Dedifferentiated amniotic fluid mesenchymal stem cell (primary cell): Measurements from ENCODE around the gene PLEKHA1.
A peak's percentile ranks its signal among the peaks of the same experiment; 100 is the strongest.

Experiments used
- DNase-seq: peaks from one replicate; pipeline ENCODE4 v3.0.0-alpha.2; 2016; ENCODE audit errors: extremely low spot score

PLEKHA1 gene

DNA sequence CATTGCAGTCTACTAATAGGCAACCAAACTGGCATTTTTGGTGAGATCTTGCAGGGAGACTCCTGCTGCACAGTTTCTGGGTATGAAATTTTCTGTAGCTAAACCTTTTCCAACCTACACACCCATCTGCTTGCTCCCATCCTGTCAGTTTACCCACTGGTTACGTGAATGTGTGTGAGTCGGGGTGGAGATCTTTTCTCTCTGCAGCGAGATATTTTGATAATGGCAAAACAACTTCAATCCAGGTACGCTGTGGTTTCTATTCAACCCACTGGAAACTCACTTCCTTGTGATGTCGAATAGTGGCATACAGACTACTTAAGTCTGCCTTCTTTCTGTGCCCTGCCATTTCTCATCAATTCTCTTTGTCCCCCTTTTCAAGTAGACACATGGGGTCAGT, 4.5 kb downstream of the PLEKHA1 start:
- no peak for DNase-seq

DNA sequence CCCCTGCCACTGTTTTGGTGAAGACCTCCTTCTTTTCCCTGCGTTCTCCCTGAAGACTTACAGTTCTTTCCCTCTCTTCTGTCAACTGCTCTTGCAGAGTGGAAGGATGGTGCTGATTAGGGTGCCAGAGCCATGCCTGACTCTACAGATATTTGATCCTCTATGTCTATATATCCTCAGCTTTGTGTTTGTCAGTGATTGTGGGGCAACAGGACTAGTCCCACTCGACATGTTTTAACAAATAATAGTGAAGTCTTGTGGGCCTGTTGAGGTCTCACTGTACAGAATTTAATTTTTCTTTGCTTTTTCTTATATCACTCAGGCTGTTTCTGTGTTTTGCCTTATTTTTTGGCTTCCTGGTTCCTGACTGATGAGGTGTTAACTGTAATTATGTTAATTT, 5.0 kb downstream of the PLEKHA1 start:
- DNase-seq, result no peak

DNA sequence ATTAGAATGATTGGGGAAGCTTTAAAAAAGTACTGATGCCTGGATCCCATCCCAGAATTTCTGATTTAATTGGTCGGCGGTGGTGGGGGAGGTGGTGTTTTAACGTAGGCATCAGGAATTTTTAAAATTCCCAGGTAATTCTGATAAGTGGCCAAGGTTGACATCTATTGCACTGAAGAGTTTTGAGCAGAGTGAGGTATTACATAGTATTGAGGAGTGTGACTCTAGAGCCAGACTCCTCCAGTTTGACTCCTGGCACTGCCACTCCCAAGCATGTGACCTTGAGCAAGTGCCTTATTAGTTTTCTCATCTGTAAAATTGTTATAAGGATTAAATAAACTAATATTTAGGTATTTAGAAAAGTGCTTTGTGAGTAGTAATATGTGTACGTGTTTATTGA, 6.2 kb downstream of the PLEKHA1 start:
- no peak for DNase-seq

DNA sequence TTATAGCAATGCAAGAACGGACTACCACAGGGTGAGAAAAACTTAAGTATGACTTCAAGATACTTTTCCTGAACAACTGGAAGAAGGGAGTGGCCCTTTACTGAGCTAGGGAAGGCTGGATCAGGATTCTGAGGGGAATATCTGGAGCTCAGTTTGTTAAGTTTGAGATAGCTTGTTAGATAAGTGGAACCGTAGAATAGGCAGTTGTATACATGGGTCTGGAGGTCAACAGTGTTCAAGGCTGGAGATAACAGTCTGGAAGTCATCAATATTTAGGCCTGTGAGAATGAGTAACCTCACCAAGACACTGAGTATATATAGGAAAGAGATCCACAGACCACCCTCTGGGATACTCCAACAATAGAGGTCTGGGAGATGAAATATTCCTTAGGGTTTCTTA, 7.2 kb downstream of the PLEKHA1 start:
- DNase-seq, result no peak

DNA sequence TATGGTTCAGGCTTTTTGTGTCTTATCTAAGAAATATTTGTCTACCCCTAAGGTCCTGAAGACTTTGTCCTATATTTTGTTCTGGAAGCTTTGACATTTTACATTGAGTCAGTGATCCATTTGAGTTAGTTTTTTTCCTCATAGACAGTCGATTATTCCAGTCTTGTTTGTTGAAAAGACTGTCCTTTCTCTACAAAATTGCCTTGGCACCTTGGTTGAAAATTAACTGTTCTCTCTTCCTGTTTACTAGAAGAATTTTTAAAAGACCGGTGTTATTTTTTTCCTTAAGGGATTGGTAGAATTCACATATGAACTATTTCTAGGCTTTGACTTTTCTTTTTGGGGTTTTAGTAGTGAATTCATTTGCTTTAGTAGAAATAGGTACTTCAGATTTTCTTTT, 12.0 kb downstream of the PLEKHA1 start:
- no peak for DNase-seq

DNA sequence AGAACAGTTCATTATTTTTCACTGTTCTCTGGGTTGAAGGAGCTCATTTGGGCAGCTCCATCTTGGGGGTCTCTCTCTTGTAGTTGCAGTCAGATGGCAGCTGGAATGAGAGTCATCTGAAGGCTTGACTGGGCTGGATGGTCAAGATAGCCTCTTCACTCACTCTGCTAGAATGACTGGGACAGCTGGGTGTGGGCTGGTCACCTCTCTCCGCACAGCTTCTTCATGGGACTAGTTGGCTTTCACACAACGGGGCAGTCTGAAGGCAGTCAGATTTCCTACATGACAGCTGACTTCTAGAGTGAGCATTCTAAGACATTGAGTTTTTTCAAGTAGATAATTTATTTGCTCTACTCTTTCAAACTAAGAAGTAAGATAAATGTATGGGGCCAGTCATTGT, 13.1 kb downstream of the PLEKHA1 start:
- no peak for DNase-seq

DNA sequence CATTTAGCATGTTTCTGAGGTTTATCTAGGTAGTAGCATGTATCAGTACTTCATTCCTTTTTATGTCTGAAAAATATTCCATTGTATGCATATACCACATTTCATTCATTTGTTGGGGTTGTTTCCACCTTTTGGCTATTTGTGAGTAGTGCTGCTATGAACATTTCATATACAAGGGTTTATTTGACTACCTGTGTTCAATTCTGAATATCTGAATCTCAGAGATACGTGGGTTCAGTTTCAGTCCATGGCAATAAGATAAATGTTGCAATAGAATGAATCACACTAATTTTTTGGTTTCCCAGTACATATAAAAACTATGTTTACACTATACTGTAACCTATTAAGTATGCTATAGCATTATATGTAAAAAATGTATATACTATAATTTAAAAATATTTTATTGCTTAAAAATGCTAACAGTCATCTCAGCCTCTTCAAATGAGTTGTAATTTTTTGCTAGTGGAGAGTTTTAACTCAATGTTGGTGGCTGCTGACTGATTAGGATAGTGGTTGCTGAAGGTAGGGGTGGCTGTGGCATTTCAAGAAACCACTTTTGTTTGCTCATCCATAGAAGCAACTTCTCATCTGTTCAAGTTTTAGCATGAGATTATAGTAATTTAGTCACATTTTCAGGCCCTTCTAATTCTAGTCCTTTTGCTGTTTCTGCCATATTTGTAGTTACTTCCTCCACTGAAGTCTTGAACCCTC, 13.9 kb downstream of the PLEKHA1 start:
- DNase-seq, result no peak

DNA sequence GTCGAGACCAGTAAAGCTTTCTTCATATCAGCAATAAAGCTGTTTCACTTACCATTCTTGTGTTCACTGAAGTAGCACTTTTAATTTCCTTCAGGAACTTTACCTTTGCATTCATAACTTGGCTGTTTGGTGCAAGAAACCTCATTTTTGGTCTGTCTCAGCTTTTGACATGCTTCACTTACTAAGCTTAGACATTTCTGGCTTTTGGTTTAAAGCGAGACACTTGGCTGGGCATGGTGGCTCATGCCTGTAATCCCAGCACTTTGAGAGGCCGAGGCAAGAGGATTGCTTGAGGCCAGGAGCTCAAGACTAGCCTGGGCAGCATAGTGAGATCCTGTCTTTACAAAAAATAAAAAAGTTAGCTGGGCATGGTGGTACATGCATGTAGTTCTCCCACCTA, 15.8 kb downstream of the PLEKHA1 start:
- DNase-seq, result no peak

DNA sequence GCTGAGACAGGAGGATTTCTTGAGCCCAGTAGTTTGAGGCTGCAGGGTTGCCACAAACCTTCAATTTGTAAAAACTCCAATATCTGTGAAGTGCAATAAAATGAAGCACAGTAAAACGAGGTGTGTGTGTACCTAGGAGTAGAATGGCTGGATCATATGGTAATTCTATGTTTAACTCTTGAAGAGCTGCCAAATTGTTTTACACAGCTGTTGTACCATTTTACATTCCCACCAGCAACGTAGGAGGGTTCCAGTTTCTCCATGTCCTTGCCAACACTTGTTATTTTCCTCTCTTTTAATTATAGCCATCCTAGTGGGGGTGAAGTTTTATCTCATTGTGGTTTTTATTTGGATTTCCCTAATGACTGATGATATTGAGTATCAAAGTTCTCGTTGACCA, 16.2 kb downstream of the PLEKHA1 start:
- DNase-seq, result no peak

DNA sequence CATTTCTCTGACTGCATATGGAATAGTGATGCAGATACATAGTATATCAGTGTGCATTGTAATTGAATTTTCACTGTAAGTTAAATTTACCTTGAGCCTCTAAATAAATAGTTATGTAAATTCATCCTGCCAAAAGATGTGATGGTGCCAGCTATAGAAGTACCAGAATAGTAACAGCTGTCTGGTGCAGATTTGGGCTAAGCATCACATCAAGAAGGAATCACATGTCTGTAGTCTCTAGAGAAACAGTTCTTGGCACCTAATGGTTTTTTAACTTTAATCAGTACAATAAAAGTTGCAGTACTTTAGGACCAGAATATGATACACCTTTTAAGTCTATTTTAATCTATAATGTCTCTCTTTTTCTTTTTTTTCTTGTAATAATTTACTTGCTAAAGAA, 17.4 kb downstream of the PLEKHA1 start:
- DNase-seq, result no peak

DNA sequence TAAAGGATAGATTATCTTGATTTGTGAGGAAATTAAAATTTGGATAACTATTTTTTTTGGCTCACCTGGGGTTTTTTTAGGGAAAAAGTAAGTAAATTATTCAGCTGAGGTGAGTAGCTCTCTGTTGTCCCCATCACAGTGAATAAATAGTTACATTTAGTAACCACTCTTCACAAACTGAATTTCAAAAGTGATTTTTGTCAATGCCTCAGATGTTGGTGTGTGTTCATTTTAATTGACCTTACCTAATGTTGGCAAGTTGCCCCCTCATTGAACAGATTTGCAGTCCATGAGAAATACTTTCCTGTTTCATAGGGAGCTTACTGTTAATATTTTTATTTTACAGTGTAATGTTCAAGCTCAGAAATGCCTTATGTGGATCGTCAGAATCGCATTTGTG, 18.3 kb downstream of the PLEKHA1 start:
- DNase-seq, result no peak

DNA sequence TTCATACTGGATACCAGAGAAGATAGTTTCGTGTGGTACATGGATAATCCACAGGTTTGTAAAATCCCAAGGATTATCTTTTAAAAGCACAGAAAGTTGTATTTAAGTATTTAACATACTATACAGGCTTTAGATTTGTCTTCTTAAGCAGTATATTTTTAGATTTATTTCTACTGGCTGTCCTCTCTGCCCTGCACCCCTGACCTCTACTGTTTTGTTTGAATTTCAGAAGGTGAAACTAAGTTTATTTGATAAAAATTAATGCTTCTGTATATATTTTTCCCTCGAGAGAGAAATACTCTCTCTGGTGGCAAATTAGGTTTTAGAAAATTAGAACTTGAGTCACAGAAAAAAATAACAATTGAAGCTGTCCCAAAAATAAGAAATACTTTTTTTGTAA, 18.8 kb downstream of the PLEKHA1 start:
- DNase-seq, result no peak

DNA sequence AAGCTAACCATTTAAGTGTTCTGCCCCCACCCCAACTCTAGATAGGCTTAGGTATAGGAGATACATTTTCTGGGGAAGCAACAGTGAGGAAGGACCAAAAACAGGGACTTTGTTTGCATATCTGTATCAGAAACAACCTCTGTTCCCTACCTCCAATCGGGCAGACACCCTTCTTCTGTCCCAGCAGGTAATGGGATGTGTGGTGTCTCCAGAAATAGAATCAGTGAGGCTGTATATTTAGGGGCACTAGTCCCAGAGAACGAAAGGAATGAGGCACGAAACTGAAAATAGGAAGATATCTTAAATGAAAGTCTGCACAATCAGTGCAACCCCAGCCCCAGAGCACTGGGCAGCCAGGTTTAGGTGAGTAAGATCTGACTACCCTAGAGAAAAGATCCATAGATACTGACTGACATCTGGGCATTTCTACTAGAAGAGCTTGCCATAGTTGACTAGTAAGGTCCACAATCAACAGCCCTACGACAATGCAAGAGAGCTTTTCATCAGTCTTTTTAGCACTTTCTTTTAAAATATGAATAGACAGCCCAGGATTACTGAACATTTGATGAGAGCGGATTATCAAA, 28.1 kb downstream of the PLEKHA1 start:
- DNase-seq, result no peak

DNA sequence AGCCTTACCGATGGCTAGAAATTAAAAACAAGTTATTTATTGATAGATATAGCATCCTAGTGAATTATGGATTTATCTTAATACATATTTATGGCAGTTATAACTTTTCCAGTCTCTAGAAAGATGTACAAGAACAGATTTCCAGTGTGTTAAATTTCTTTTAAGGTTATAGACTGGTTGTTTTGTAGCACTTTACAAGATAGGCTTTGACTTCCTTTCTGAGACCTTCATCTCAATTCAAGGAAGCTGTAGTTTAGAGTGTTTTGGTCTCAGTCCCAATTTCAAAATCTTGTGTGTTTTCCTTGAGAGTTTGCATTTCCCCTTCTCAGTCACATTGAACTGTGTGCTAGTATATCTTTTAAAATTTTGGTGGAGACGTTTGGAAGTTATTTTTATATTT, 30.1 kb downstream of the PLEKHA1 start:
- DNase-seq, result no peak

DNA sequence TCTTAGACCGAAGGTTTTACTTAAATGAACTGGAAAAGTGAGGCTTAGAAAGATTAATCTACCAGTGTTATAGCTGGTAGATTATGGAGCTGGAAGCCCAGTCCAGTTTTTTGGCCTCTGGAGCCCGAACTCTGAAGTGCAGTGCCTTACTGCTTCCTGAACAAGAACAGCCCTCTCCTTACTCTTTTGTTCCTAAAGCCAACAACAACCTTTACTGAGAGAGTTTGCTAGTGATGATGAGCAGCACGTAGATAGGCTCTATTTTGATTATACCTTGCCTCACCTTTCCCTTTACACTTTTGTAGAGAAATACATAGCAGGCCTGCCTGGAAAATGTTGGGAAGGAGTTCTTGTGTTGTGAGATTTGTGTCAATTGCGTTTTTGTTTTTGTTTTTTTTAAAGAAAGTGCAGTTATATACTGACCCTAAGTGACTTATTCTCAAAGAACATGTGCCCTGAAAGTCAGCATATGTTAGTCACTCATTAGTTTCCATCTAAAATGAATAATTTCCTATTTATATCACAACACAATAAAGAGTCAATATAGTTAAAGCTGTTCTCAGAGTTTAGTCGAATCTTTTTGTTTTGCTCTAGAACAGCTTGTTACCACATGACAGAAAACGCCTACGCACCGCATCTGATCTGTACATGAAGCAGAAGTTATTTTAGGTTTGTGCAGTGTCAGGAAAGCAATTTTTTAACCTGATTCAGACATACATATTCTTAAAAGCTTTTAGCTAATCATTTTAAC, 33.0 kb downstream of the PLEKHA1 start:
- DNase-seq, result no peak

DNA sequence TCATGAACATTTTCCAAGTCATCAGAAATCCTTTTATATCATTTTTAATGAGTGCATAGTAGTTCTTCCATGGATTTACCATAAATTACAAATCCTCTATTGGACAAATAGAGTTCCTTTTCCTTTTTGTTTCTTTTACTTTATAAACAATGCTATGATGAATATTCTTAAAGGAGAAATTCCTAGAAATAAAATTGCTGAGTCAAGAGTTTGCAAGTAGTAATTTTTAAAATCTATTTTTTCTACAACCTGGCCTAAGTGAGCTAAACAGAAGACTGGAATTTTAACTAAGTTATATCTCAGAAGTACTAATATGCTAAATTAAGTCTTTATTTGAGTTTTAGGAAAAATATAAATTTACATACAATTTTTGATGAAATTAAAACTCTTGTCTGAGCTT, 38.8 kb downstream of the PLEKHA1 start:
- DNase-seq, result no peak

DNA sequence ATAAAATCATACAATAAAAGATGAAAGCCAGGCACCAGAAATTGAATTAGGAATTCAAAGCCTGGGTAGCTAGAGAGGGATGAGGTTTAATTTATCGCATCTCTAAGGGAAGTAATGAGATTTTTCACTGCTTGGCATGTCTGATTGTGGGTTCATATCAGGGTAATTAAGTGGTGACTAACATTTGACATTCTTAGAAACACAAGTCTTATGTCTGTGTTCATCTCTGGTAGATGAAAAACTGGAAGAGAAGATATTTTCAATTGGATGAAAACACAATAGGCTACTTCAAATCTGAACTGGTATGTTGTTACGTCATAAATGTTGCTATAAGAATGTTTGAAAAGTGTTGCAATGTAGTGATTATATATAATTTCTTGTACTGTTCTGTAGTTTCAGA, 43.2 kb downstream of the PLEKHA1 start:
- DNase-seq, result no peak

DNA sequence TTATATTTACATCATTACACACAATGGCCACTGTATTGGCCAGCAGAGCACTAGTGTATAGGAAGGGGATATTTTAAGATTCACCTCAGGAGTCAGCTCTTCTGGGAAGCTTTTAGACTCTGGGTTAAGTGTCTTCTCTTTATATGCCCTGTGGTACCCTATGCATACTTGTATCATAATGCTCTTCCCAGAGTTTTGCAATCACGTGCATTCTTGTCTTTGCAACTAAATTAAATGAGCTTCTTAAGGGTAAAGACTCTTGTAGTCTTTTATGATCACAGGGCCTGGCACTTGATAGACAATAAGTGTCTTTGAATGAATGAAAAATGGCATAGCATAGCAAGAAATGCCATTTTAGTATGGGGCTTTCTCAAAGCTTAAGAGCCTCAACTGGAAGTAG, 44.5 kb downstream of the PLEKHA1 start:
- no peak for DNase-seq

DNA sequence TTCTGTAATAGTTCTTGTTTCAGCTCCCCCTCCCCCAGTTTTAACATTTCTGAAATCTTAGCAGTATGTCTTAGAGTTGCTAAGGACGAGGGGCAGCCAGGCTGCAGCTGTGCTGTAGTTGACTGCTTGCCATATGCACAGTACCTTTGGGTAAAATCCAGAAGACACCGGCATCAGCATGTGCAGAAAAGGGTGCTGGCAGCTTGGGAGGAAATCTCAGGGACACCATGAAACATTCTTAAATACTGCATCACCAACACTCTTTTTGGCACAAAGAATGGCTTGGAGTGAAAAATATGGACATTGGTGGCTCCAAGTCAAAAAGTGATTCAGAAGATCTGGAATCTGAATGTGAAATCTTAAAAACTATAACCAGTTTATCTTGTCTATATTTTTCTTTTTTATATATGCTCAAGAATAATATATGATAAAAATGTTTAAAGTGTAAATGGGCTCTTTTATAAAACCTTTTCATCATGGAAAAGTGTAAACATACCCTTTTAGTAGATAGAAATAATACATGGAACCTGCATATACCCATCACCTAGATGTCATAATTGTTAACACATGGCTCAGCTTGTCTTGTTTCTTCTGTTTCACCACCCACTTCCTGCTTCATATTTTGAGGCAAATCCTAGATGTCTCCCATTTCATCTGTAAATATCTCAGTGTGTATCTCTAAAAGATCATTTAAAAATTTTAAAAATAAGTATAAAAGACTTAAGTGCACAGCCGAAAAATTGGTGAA, 45.5 kb downstream of the PLEKHA1 start:
- peak; percentile 30 for DNase-seq

DNA sequence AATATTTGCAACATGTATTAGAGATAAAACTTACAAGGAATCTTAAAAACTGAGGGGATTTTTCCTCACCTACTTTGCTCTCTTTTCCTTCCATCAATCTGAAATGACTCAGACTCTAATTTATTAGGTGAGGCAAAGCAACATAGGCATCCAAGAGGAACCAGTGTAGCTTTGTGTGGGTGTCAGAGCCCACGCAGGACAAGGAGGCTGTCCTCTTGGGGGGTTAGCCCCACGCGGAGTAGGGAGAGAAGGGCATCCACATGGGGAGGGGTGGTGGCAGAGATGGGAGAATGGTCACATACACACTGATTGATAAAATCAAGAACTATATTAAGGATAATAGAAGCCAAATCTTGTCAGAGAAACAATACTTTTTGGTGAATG, 46.1 kb downstream of the PLEKHA1 start:
- no peak for DNase-seq

DNA sequence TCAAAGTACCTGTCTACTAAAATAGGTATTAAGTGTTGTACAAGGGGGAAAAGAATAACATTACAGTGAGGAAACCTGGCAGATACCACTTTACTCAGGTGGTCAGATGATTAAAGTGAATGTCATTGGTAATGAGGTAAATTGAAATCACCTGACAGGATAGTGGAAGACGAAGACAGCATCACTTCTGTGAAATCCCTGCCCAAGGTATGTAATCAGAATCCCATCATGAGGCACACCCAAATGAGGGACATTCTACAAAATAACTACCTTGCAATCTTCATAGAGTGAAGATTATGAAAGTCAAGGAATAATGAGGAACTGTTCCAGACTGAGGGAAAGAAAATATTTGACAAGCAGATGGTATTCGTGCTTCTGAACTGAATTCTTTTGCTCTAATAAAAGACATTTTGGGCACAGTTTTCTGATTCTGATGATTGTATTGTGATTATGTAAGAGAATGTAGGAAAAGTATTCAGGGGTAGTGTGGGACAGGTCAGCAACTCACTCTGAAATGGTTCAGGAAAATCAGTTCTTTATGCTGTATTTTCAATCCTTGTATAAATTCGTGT, 46.6 kb downstream of the PLEKHA1 start:
- no peak for DNase-seq

DNA sequence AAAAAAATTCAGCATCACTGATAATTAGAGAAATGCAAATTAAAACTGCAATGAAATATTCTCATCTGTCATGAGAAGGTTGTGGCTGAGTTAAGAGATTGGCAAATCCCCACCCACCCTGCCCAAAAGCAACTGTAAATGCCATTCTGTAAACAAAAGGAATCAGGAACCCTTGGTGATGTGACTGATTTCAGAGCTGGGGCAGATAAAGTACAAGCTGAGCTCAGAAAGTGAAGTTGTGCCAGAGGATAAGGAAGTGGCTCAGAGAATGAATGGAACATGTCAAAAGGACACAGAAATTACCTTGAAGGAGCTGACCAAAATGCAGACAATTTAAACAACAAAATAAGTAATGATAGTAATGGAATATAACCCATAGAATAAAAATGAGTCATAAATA, 47.2 kb downstream of the PLEKHA1 start:
- no peak for DNase-seq
